ENCODE measurements around the gene DRP2.

- TF ChIP-seq EZH2phosphoT487 (IDR thresholded peaks at IDR 0.05; ENCODE audit: low read depth) (no peak), CTCF (IDR thresholded peaks at IDR 0.05; ENCODE audit: low read depth, low read length) (no peak)
Observed at GRCh38 chrX:101203761-101204351, 15.7 kb upstream of the DRP2 start.
